GM23248 (cell line): ENCODE measurements around the gene GNG2. TPM values are rescaled to one million over a fixed set of nuclear protein-coding genes. Genes with fewer than 3 reads are reported as not detected.

ENCODE experiments used
- DNase-seq: peaks from one replicate; pipeline ENCODE4 v3.0.0-alpha.2; 2015
- H2AFZ ChIP-seq: fragments of 200-600 bp; sonication (generic); 2 replicates; pipeline ENCODE4 v1.6.1; 2016; ENCODE audit warnings: antibody characterized with exemption
- H3F3A ChIP-seq: fragments of 200-600 bp; sonication (generic); 2 replicates; pipeline ENCODE4 v1.6.1; 2016; ENCODE audit warnings: mild to moderate bottlenecking, antibody characterized with exemption, mixed run types; ENCODE audit not compliant: insufficient read depth
- H3K27ac ChIP-seq: fragments of 200-600 bp; sonication (generic); 2 replicates; pipeline ENCODE4 v1.5.1; 2016; ENCODE audit warnings: mild to moderate bottlenecking
- H3K27me3 ChIP-seq: fragments of 200-600 bp; sonication (generic); replicated peaks from 2 replicates; pipeline ENCODE4 v1.6.1; 2016; ENCODE audit warnings: mild to moderate bottlenecking; ENCODE audit not compliant: insufficient read depth
- H3K36me3 ChIP-seq: fragments of 200-600 bp; sonication (generic); 2 replicates; pipeline ENCODE4 v1.6.1; 2016; ENCODE audit warnings: low read depth, mild to moderate bottlenecking
- H3K4me1 ChIP-seq: fragments of 200-600 bp; sonication (generic); 2 replicates; pipeline ENCODE4 v1.6.1; 2016; ENCODE audit warnings: mild to moderate bottlenecking; ENCODE audit not compliant: insufficient read depth
- H3K4me2 ChIP-seq: fragments of 200-600 bp; sonication (generic); one replicate; pipeline ENCODE4 v1.6.1; 2016; ENCODE audit warnings: mild to moderate bottlenecking; ENCODE audit not compliant: unreplicated experiment
- H3K4me3 ChIP-seq: fragments of 200-600 bp; sonication (generic); 2 replicates; pipeline ENCODE4 v1.5.1; 2016; ENCODE audit warnings: mild to moderate bottlenecking
- H3K79me2 ChIP-seq: fragments of 200-600 bp; sonication (generic); 2 replicates; pipeline ENCODE4 v1.6.1; 2016; ENCODE audit warnings: mild to moderate bottlenecking; ENCODE audit not compliant: insufficient read depth
- H3K9ac ChIP-seq: fragments of 200-600 bp; sonication (generic); 2 replicates; pipeline ENCODE4 v1.6.1; 2016; ENCODE audit warnings: mild to moderate bottlenecking
- H3K9me2 ChIP-seq: fragments of 200-600 bp; sonication (generic); 2 replicates; pipeline ENCODE4 v1.6.1; 2016; ENCODE audit warnings: mixed run types, mild to moderate bottlenecking, moderate library complexity; ENCODE audit not compliant: insufficient read depth
- H3K9me3 ChIP-seq: fragments of 200-600 bp; sonication (generic); one replicate; pipeline ENCODE4 v1.6.1; 2017; ENCODE audit warnings: low read depth
- H4K20me1 ChIP-seq: fragments of 200-600 bp; sonication (generic); 2 replicates; pipeline ENCODE4 v1.6.0; 2016; ENCODE audit not compliant: insufficient read depth
- EZH2 ChIP-seq: fragments of 200-600 bp; sonication (generic); IDR thresholded peaks from 2 replicates; pipeline ENCODE4 v1.6.1; 2018; ENCODE audit warnings: antibody characterized with exemption, mild to moderate bottlenecking; ENCODE audit not compliant: insufficient read depth, poor library complexity, severe bottlenecking
- EZH2phosphoT487 ChIP-seq: fragments of 200-600 bp; sonication (generic); IDR thresholded peaks from 2 replicates; pipeline ENCODE4 v1.6.1; 2018; ENCODE audit warnings: antibody characterized with exemption, moderate library complexity, mild to moderate bottlenecking, low read depth; ENCODE audit not compliant: insufficient read depth
- WGBS, 2 experiments: methylation state at CpG; one replicate each; pipeline ENCODE4 v1.1.6; 2015 to 2017; ENCODE audit warnings: low lambda C conversion rate in 2 of 2, low coverage in 1 of 2; ENCODE audit errors: missing lambda C conversion rate in 2 of 2; 5-methylcytosine and 5-hydroxymethylcytosine counted together
- in situ Hi-C: fragments of 300-500 bp; cut with MboI; formaldehyde crosslinking; loops from 2 replicates; pipeline ENCODE4 v1.15.0; 2020
- polyA plus RNA-seq: library from polyadenylated mRNA; unstranded; fragments of >200 nt; fragmentation: Nextera tagmentation; extraction: Ambion mirVana; gene quantifications from 2 replicates; pipeline ENCODE4 v1.2.1, GENCODE V29; 2016
- total RNA-seq: library from RNA; depleted of rRNA; stranded (reverse); fragments of >200 nt; shearing (Covaris generic); gene quantifications from 2 replicates; pipeline ENCODE4 v1.2.3, GENCODE V29; 2014

GNG2 gene
- total and polyA plus RNA-seq, 2 experiments from 2014 or later: 13.8 to 16.5 TPM

DNA sequence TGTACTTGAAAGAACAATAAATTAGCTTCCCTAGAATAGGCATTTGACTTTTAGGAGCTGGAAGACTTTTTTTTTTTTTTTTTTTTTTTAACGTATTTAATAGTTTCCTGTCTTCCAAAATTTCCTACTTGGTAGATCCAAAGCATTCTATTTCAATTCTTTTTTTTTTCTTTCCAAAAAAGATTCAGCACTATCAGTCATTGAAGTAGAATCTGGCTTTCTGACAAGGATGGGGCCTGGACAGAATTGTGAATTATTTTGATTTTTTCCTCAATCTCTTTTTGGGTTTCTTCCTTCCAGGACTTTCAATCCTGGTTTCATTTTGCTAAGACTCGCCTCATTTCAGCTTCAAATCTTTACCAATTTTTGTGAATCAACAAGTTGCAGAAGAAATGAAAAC is 21.2 kb downstream of the GNG2 start:
- H3K27ac ChIP-seq: peak overlapping the region; percentile 82
- H4K20me1 ChIP-seq: no peaks in the 10 kb centered on the region
- H3K9me3 ChIP-seq: no peaks in the 10 kb centered on the region
- H3K9me2 ChIP-seq: no peaks in the 10 kb centered on the region
- DNase-seq: peak; percentile 36
- H3K79me2 ChIP-seq: 0 out of 2 replicates have a peak, but pooled peaks cover 9% of the 10 kb centered on the region
- H3F3A ChIP-seq: no peaks in the 10 kb centered on the region; the same call in 1 of the 2 replicates
- no peaks in the 10 kb centered on the region for H3K36me3 ChIP-seq
- in situ Hi-C loops: no loop called here
- 8 to 16% methylated on average over 2 of the region's 2 CpGs for WGBS, 2 experiments
- H3K4me3 ChIP-seq: peak overlapping the region; percentile 62
- no peaks in the 10 kb centered on the region for H3K27me3 ChIP-seq
- H2AFZ ChIP-seq: peak overlapping the region; percentile 87
- peak overlapping the region; percentile 75 for H3K9ac ChIP-seq
- H3K4me1 ChIP-seq: peaks cover 25% of the 10 kb centered on the region
- H3K4me2 ChIP-seq: peak overlapping the region; percentile 90
- TF ChIP-seq EZH2: no peak
- TF ChIP-seq EZH2phosphoT487: no peak

DNA sequence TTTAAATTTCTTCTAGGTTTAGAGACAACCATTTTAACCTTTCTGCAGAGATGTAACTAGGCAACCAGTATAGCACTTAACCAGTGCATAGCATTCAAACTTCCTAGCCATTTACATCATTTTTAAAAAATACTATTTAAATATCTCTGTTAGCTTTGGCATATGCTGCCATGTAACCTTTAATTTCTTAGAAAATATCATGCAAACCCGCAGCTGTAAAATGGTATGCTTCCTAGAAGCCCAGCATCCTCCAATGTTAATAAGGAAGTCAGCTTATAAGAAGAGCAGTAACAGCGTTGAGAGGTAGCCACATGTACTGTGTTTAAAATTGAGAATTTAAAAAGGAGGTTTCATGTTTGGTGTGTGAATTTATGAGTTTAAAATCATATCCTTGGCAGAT is 22.8 kb downstream of the GNG2 start:
- TF ChIP-seq EZH2 (no peak), EZH2phosphoT487 (no peak)
- H3K27ac ChIP-seq: no peak overlapping the region
- WGBS, 2 experiments: 97 to 100% methylated on average over 2 of the region's 2 CpGs
- H3K36me3 ChIP-seq: no peaks in the 10 kb centered on the region
- no peak overlapping the region for H3K9ac ChIP-seq
- no peaks in the 10 kb centered on the region for H4K20me1 ChIP-seq
- no peaks in the 10 kb centered on the region for H3K79me2 ChIP-seq
- no peak overlapping the region for H3K4me3 ChIP-seq
- no peaks in the 10 kb centered on the region for H3K9me3 ChIP-seq
- H3K4me2 ChIP-seq: no peak overlapping the region
- no peaks in the 10 kb centered on the region for H3K9me2 ChIP-seq
- H3K27me3 ChIP-seq: no peaks in the 10 kb centered on the region
- H2AFZ ChIP-seq: no peak overlapping the region
- in situ Hi-C loops: no loop called here
- no peaks in the 10 kb centered on the region; the same call in 1 of the 2 replicates for H3F3A ChIP-seq
- H3K4me1 ChIP-seq: peaks cover 25% of the 10 kb centered on the region
- no peak for DNase-seq

DNA sequence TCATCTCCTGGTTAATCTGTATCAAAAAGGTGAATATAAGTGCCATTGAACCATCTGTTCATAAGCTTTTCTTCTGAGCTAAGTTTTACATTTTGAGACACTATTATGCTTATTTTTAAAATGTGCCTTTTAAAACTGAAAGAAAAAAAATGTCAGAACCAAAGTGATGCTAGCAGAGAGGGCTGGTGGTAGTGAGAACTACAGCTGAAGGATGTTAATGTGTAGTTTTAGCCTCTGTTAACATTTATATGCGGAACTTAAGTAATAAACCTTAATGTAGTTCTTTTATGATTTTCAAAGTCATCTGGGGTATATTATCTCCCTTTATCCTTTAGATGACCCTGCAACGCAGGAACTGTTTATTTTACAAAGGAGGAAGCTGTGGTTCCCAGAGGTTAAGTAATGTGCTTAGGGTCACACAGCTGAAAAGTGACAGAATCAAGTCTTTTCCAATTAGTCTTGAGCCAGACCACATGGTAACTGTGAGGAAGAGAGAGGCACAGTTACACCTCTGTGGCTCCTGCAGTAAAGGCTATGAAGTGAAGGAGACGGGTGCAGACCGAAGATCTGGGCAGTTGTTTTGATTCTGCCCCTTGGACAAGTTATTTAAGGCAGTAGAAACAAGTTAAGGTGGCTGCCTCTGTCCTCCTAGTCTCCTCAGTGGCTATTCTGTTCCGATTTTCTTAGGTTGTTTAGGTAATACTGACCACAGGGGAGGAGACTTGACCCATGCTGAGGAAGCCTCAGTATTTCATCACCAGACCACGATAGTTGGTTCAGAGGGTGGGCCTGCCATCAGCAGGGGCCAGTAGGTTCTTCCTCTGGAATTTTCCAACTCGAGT is 23.9 kb downstream of the GNG2 start:
- H3K27ac ChIP-seq: no peak overlapping the region

DNA sequence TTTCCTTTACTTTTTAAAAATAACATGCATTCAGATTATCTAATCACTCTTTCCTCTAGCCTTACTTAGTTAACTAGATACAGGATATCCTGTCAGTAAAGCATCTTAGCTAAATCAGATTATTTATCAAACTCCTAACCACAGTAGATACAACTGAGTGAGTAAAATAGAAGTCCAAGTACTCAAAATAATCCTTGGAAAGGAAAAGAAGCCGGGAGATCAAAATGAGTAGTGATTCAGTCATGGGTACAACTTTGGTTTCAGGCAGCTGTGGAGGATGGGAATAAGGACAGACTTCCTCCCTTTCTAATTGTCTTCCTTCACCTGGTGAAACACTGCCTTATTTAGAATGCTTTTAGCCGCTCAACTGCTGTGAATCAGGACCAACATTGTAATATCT is 29.4 kb downstream of the GNG2 start:
- H3K4me3 ChIP-seq: no peak overlapping the region
- no peaks in the 10 kb centered on the region for H3K4me1 ChIP-seq
- no peaks in the 10 kb centered on the region for H3K79me2 ChIP-seq
- 0 out of 2 replicates have a peak, but pooled peaks cover 6% of the 10 kb centered on the region for H3F3A ChIP-seq
- TF ChIP-seq EZH2: no peak
- TF ChIP-seq EZH2phosphoT487: no peak
- H3K27me3 ChIP-seq: no peaks in the 10 kb centered on the region
- no peaks in the 10 kb centered on the region for H3K36me3 ChIP-seq
- no peaks in the 10 kb centered on the region for H3K9me3 ChIP-seq
- H3K9me2 ChIP-seq: no peaks in the 10 kb centered on the region
- DNase-seq: no peak
- no peak overlapping the region for H3K4me2 ChIP-seq
- WGBS, 2 experiments: 64 to 70% methylated on average over 2 of the region's 2 CpGs
- no peaks in the 10 kb centered on the region for H4K20me1 ChIP-seq
- H3K9ac ChIP-seq: no peak overlapping the region
- no peak overlapping the region for H3K27ac ChIP-seq
- in situ Hi-C loops: no loop called here
- H2AFZ ChIP-seq: no peak overlapping the region

More for the DNA sequence above, 23.9 kb downstream of the GNG2 start:
- WGBS, 2 experiments: 69% methylated on average over 7 of the region's 7 CpGs
- Histone ChIP-seq H3K79me2 (no peaks in the 10 kb centered on the region), H3K4me1 (peaks cover 25% of the 10 kb centered on the region), H4K20me1 (no peaks in the 10 kb centered on the region), H3K36me3 (no peaks in the 10 kb centered on the region), H3K27me3 (no peaks in the 10 kb centered on the region), H3K9me2 (no peaks in the 10 kb centered on the region), H3F3A (no peaks in the 10 kb centered on the region; the same call in 1 of the 2 replicates), H3K9me3 (no peaks in the 10 kb centered on the region), H3K9ac (no peak overlapping the region), H3K4me3 (no peak overlapping the region), H3K4me2 (peak overlapping the region; percentile 28), H2AFZ (0 out of 2 replicates have a peak overlapping the region, but pooled peaks have one; percentile 17)
- TF ChIP-seq EZH2phosphoT487 (no peak), EZH2 (no peak)
- no peak for DNase-seq
- in situ Hi-C loops: no loop called here
